Panc1 (cell line): ENCODE data around the gene BBS9. TPM values are rescaled to one million over a fixed set of nuclear protein-coding genes. Genes with fewer than 3 reads are reported as not detected.
"Not testable (repeated sequence)": the region's sequence is repeated elsewhere in the genome, so short reads cannot be mapped to it uniquely, and the experiment has no call there.

ENCODE experiments used
- ATAC-seq: fragments of 200-7000 bp; cut with Tn5 transposase; 2 replicates; pipeline ENCODE4 v1.9.1; 2020; ENCODE audit warnings: mild to moderate bottlenecking, moderate library complexity
- BruUV-seq: library from RNA; stranded (reverse); fragments of 400-500 nt; replicated peaks from 2 replicates; lab custom pipeline; 2021; lab: Mats Ljungman, UMichigan
- CTCF ChIA-PET: fragments of 300-600 bp; sonication (Branson Sonifier 250); formaldehyde crosslinking; loops from one replicate; lab custom pipeline; 2022; ENCODE audit warnings: antibody characterized with exemption; lab: Charles Lee
- POLR2A ChIA-PET: fragments of 300-600 bp; sonication (Branson Sonifier 250); formaldehyde crosslinking; loops from one replicate; lab custom pipeline; 2022; ENCODE audit warnings: antibody characterized with exemption; lab: Charles Lee
- DNase-seq: peaks from one replicate; pipeline ENCODE4 v3.0.0-alpha.2; 2010; ENCODE audit warnings: low read depth, low spot score
- H3K27ac ChIP-seq: 2 replicates; pipeline ENCODE4 v1.5.1; 2011; ENCODE audit warnings: mild to moderate bottlenecking, low read length, inconsistent platforms
- H3K27me3 ChIP-seq: fragments of 200-500 bp; sonication (Bioruptor generic); 2 replicates; pipeline ENCODE4 v1.6.0; 2014; ENCODE audit warnings: low read length, inconsistent platforms; ENCODE audit not compliant: control insufficient read depth, insufficient read depth
- H3K36me3 ChIP-seq: fragments of 200-500 bp; sonication (Bioruptor generic); 2 replicates; pipeline ENCODE4 v1.5.1; 2014; ENCODE audit warnings: inconsistent platforms, mild to moderate bottlenecking, low read length, moderate library complexity; ENCODE audit not compliant: control insufficient read depth, insufficient read depth
- H3K4me1 ChIP-seq: 2 replicates; pipeline ENCODE4 v1.5.1; 2011; ENCODE audit warnings: inconsistent platforms, mild to moderate bottlenecking, low read length, moderate library complexity; ENCODE audit not compliant: control insufficient read depth, insufficient read depth
- H3K4me3 ChIP-seq, 2 experiments: 2 replicates each; pipeline ENCODE4 v1.5.1; 2011 to 2012; ENCODE audit warnings: low read depth in 2 of 2, low read length in 2 of 2, mild to moderate bottlenecking in 2 of 2, inconsistent platforms in 1 of 2, moderate library complexity in 1 of 2
- H3K9me3 ChIP-seq: fragments of 200-500 bp; sonication (Bioruptor generic); 2 replicates; pipeline ENCODE4 v1.5.1; 2014; ENCODE audit warnings: low read depth, mild to moderate bottlenecking, inconsistent platforms, low read length, moderate library complexity; ENCODE audit not compliant: control insufficient read depth, insufficient read depth
- CTCF ChIP-seq: fragments of 450-650 bp; IDR thresholded peaks from 2 replicates; pipeline ENCODE4 v1.5.1; 2017; ENCODE audit warnings: mild to moderate bottlenecking
- POLR2AphosphoS5 ChIP-seq: IDR thresholded peaks from 2 replicates; pipeline ENCODE4 v1.6.1; 2012; ENCODE audit warnings: mild to moderate bottlenecking, low read depth, low read length, moderate library complexity
- REST ChIP-seq, 2 experiments: IDR thresholded peaks; 2 replicates each; pipeline ENCODE4 v1.6.1; 2011 to 2012; ENCODE audit warnings: low read depth in 2 of 2, control low read depth in 1 of 2, low read length in 1 of 2, mild to moderate bottlenecking in 1 of 2, moderate library complexity in 1 of 2; ENCODE audit not compliant: insufficient read depth in 1 of 2
- SIN3A ChIP-seq: IDR thresholded peaks from 2 replicates; pipeline ENCODE4 v1.6.1; 2012; ENCODE audit warnings: low read depth, mild to moderate bottlenecking, low read length, moderate library complexity, borderline replicate concordance; ENCODE audit not compliant: insufficient read depth
- TCF7L2 ChIP-seq: IDR thresholded peaks from 2 replicates; pipeline ENCODE4 v1.6.1; 2011; ENCODE audit warnings: mild to moderate bottlenecking, low read depth, low read length, inconsistent platforms
- in situ Hi-C: cut with HindIII; loops from 2 replicates; pipeline ENCODE4 v1.10.0; 2016; ENCODE audit warnings: low sequenced_read_pairs, low pct_unique_long_range_greater_than_20kb
- intact Hi-C: fragments of 100-400 bp; cut with micrococcal nuclease; formaldehyde crosslinking; loops from one replicate; pipeline ENCODE4 v1.10.0; 2022; ENCODE audit not compliant: unreplicated experiment
- total RNA-seq: library from RNA; stranded (reverse); gene quantifications from one replicate; pipeline ENCODE4 v1.2.1, GENCODE V29; 2021; ENCODE audit not compliant: unreplicated experiment

Gene BBS9
- total RNA-seq, 1 experiment from 2014 or later = 6.9 TPM

GRCh38 chr7:33215992-33216391 is 86.6 kb downstream of the BBS9 start:
- no peak overlapping the region for H3K4me3 ChIP-seq
- no peaks in the 10 kb centered on the region for H3K9me3 ChIP-seq
- ChIA-PET CTCF (no interaction called here), POLR2A (no interaction called here)
- in situ Hi-C loops (no loop called here), intact Hi-C loops (no loop called here)
- H3K36me3 ChIP-seq = no peaks in the 10 kb centered on the region
- H3K27ac ChIP-seq = no peak overlapping the region
- no peaks in the 10 kb centered on the region for H3K4me1 ChIP-seq
- DNase-seq = no peak
- BruUV-seq = no TSS peak
- TF ChIP-seq POLR2AphosphoS5 (no peak), REST (IDR thresholded peaks at IDR 0.05; ENCODE audit: insufficient read depth in 1 of 2, low read depth in 2 of 2, low read length in 1 of 2) (no peak), TCF7L2 (no peak), CTCF (no peak), SIN3A (no peak)
- no peaks in the 10 kb centered on the region for H3K27me3 ChIP-seq
- no peak for ATAC-seq

GRCh38 chr7:33217595-33217994 is 88.2 kb downstream of the BBS9 start:
- Histone ChIP-seq H3K27ac (no peak overlapping the region), H3K9me3 (no peaks in the 10 kb centered on the region), H3K27me3 (no peaks in the 10 kb centered on the region), H3K4me1 (no peaks in the 10 kb centered on the region), H3K36me3 (no peaks in the 10 kb centered on the region), H3K4me3 (no peak overlapping the region)
- ChIA-PET CTCF (no interaction called here), POLR2A (no interaction called here)
- in situ Hi-C loops (no loop called here), intact Hi-C loops (no loop called here)
- TF ChIP-seq SIN3A = no peak
- no peak for TF ChIP-seq REST (IDR thresholded peaks at IDR 0.05; ENCODE audit: insufficient read depth in 1 of 2, low read depth in 2 of 2, low read length in 1 of 2)
- TF ChIP-seq CTCF = no peak
- no peak for TF ChIP-seq POLR2AphosphoS5
- TF ChIP-seq TCF7L2 = no peak
- no peak for ATAC-seq
- DNase-seq = no peak
- BruUV-seq = no TSS peak

GRCh38 chr7:33218841-33219535 is 89.6 kb downstream of the BBS9 start:
- DNase-seq, H3K36me3 ChIP-seq, BruUV-seq, H3K27ac ChIP-seq, H3K4me3 ChIP-seq, intact Hi-C loops, H3K4me1 ChIP-seq, in situ Hi-C loops, H3K9me3 ChIP-seq, CTCF ChIA-PET, ATAC-seq, H3K27me3 ChIP-seq, POLR2A ChIA-PET: not testable (repeated sequence)
